IPS-18a (cell line): ENCODE measurements around the gene ARMC3.

ENCODE experiments used
- H3K27ac ChIP-seq: one replicate; pipeline ENCODE4 v1.5.1; 2013; ENCODE audit warnings: low read length
- H3K27me3 ChIP-seq: one replicate; pipeline ENCODE4 v1.6.1; 2013; ENCODE audit warnings: mild to moderate bottlenecking, low read length; ENCODE audit not compliant: control insufficient read depth, insufficient read depth
- H3K36me3 ChIP-seq: one replicate; pipeline ENCODE4 v1.6.1; 2013; ENCODE audit warnings: low read depth, low read length; ENCODE audit not compliant: control insufficient read depth
- H3K4me1 ChIP-seq: one replicate; pipeline ENCODE4 v1.6.1; 2013; ENCODE audit warnings: low read depth, low read length; ENCODE audit not compliant: control insufficient read depth
- H3K4me3 ChIP-seq: one replicate; pipeline ENCODE4 v1.5.1; 2013; ENCODE audit warnings: low read length
- H3K9ac ChIP-seq: one replicate; pipeline ENCODE4 v1.6.1; 2013; ENCODE audit warnings: mild to moderate bottlenecking, low read length, moderate library complexity
- H3K9me3 ChIP-seq: one replicate; pipeline ENCODE4 v1.6.1; 2013; ENCODE audit warnings: low read depth, low read length; ENCODE audit not compliant: control insufficient read depth

Gene ARMC3

GRCh38 chr10:22932626-22933370 lies 4.9 kb downstream of the ARMC3 start:
- no peak overlapping the region for H3K27ac ChIP-seq
- no peaks in the 10 kb centered on the region for H3K4me1 ChIP-seq
- no peak overlapping the region for H3K4me3 ChIP-seq
- H3K36me3 ChIP-seq: no peaks in the 10 kb centered on the region
- H3K27me3 ChIP-seq: peaks cover 8% of the 10 kb centered on the region
- H3K9ac ChIP-seq: no peak overlapping the region
- H3K9me3 ChIP-seq: no peaks in the 10 kb centered on the region

- no peaks in the 10 kb centered on the region for H3K27me3 ChIP-seq
- H3K9me3 ChIP-seq: no peaks in the 10 kb centered on the region
- H3K36me3 ChIP-seq: no peaks in the 10 kb centered on the region
- H3K27ac ChIP-seq: no peak overlapping the region
- H3K4me3 ChIP-seq: no peak overlapping the region
- no peaks in the 10 kb centered on the region for H3K4me1 ChIP-seq
- no peak overlapping the region for H3K9ac ChIP-seq
These were observed 6.9 kb downstream of the ARMC3 start for GRCh38 chr10:22934726-22935125.

GRCh38 chr10:22942437-22942836 lies 14.6 kb downstream of the ARMC3 start:
- Histone ChIP-seq H3K4me3 (no peak overlapping the region), H3K27me3 (no peaks in the 10 kb centered on the region), H3K36me3 (no peaks in the 10 kb centered on the region), H3K4me1 (no peaks in the 10 kb centered on the region), H3K9me3 (no peaks in the 10 kb centered on the region), H3K27ac (no peak overlapping the region), H3K9ac (no peak overlapping the region)

GRCh38 chr10:22945934-22946673 lies 18.3 kb downstream of the ARMC3 start:
- Histone ChIP-seq H3K27ac (no peak overlapping the region), H3K4me3 (no peak overlapping the region), H3K4me1 (no peaks in the 10 kb centered on the region), H3K36me3 (no peaks in the 10 kb centered on the region), H3K9me3 (no peaks in the 10 kb centered on the region), H3K27me3 (no peaks in the 10 kb centered on the region), H3K9ac (no peak overlapping the region)

- no peaks in the 10 kb centered on the region for H3K27me3 ChIP-seq
- H3K9ac ChIP-seq: no peak overlapping the region
- peaks cover 9% of the 10 kb centered on the region for H3K9me3 ChIP-seq
- H3K4me1 ChIP-seq: no peaks in the 10 kb centered on the region
- H3K36me3 ChIP-seq: no peaks in the 10 kb centered on the region
- H3K27ac ChIP-seq: no peak overlapping the region
- H3K4me3 ChIP-seq: no peak overlapping the region
These were observed 27.1 kb downstream of the ARMC3 start for GRCh38 chr10:22954970-22955369.

GRCh38 chr10:22958338-22958737 lies 30.5 kb downstream of the ARMC3 start:
- H3K9ac ChIP-seq: no peak overlapping the region
- H3K27me3 ChIP-seq: no peaks in the 10 kb centered on the region
- H3K36me3 ChIP-seq: no peaks in the 10 kb centered on the region
- H3K9me3 ChIP-seq: peaks cover 2% of the 10 kb centered on the region
- no peaks in the 10 kb centered on the region for H3K4me1 ChIP-seq
- no peak overlapping the region for H3K4me3 ChIP-seq
- no peak overlapping the region for H3K27ac ChIP-seq

- H3K9me3 ChIP-seq: no peaks in the 10 kb centered on the region
- H3K36me3 ChIP-seq: no peaks in the 10 kb centered on the region
- H3K27me3 ChIP-seq: no peaks in the 10 kb centered on the region
- no peak overlapping the region for H3K27ac ChIP-seq
- no peaks in the 10 kb centered on the region for H3K4me1 ChIP-seq
- no peak overlapping the region for H3K4me3 ChIP-seq
- H3K9ac ChIP-seq: no peak overlapping the region
These were observed 31.4 kb downstream of the ARMC3 start for GRCh38 chr10:22959292-22959691.

GRCh38 chr10:22959950-22960349 lies 32.1 kb downstream of the ARMC3 start:
- Histone ChIP-seq H3K9me3 (no peaks in the 10 kb centered on the region), H3K9ac (no peak overlapping the region), H3K27ac (no peak overlapping the region), H3K36me3 (no peaks in the 10 kb centered on the region), H3K27me3 (no peaks in the 10 kb centered on the region), H3K4me1 (no peaks in the 10 kb centered on the region), H3K4me3 (no peak overlapping the region)

GRCh38 chr10:22962817-22963216 lies 35.0 kb downstream of the ARMC3 start:
- Histone ChIP-seq H3K9ac (no peak overlapping the region), H3K9me3 (no peaks in the 10 kb centered on the region), H3K27ac (no peak overlapping the region), H3K4me1 (no peaks in the 10 kb centered on the region), H3K4me3 (no peak overlapping the region), H3K27me3 (no peaks in the 10 kb centered on the region), H3K36me3 (no peaks in the 10 kb centered on the region)

- Histone ChIP-seq H3K4me1 (no peaks in the 10 kb centered on the region), H3K36me3 (no peaks in the 10 kb centered on the region), H3K9ac (no peak overlapping the region), H3K4me3 (no peak overlapping the region), H3K9me3 (no peaks in the 10 kb centered on the region), H3K27me3 (no peaks in the 10 kb centered on the region), H3K27ac (no peak overlapping the region)
These were observed 41.9 kb downstream of the ARMC3 start for GRCh38 chr10:22969704-22970103.

GRCh38 chr10:22976534-22976933 lies 48.7 kb downstream of the ARMC3 start:
- Histone ChIP-seq H3K27ac (no peak overlapping the region), H3K27me3 (no peaks in the 10 kb centered on the region), H3K36me3 (no peaks in the 10 kb centered on the region), H3K9ac (no peak overlapping the region), H3K4me1 (peaks cover 10% of the 10 kb centered on the region), H3K4me3 (no peak overlapping the region), H3K9me3 (no peaks in the 10 kb centered on the region)

- no peak overlapping the region for H3K9ac ChIP-seq
- H3K27ac ChIP-seq: no peak overlapping the region
- peaks cover 12% of the 10 kb centered on the region for H3K4me1 ChIP-seq
- no peaks in the 10 kb centered on the region for H3K36me3 ChIP-seq
- H3K9me3 ChIP-seq: no peaks in the 10 kb centered on the region
- H3K4me3 ChIP-seq: no peak overlapping the region
- H3K27me3 ChIP-seq: no peaks in the 10 kb centered on the region
These were observed 49.9 kb downstream of the ARMC3 start for GRCh38 chr10:22977751-22978150.
